GM04503 (cell line): ENCODE results near the gene TOX2.

ENCODE experiments used
- DNase-seq: peaks from one replicate; pipeline ENCODE4 v3.0.0-alpha.2; 2012; ENCODE audit warnings: low read depth

TOX2 gene

DNA sequence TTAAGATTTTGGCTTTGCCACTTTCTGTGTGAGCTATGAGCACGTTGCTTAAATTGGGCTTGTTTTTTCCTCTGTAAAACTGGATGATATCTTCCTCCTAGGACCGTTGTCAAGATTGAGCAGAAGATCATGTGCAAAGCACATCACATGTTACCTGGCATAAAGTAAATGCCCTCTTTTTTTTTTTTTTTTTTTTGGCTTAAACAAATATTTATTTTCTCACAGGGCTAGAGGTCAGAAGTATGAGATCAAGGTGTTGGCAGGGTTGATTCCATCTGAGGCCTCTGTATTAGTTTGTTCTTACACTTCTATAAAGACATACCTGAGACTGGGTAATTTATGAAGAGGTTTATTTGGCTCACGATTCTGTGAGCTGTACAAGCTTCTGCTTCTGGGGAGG lies 42.7 kb downstream of the TOX2 start:
- no peak for DNase-seq

DNA sequence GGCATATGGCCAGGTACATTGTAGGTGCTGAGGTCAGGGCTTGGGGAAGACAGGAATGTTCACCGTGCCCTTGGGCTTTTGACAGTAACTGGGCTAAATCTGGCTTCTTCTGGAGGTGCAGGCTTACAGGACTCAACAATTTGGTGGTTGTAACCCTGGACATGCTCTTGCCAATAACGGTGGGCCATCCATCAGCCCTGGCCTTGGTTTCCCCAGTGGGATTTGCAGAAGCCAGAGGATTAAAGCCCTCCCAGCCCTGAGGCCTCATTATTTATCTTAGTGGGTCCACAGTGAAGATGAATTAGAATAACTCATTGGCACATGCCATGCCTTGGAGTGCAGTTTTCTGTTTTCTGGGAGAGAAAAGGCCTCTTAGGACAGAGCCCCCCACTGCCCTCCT lies 44.0 kb downstream of the TOX2 start:
- DNase-seq, result no peak

DNA sequence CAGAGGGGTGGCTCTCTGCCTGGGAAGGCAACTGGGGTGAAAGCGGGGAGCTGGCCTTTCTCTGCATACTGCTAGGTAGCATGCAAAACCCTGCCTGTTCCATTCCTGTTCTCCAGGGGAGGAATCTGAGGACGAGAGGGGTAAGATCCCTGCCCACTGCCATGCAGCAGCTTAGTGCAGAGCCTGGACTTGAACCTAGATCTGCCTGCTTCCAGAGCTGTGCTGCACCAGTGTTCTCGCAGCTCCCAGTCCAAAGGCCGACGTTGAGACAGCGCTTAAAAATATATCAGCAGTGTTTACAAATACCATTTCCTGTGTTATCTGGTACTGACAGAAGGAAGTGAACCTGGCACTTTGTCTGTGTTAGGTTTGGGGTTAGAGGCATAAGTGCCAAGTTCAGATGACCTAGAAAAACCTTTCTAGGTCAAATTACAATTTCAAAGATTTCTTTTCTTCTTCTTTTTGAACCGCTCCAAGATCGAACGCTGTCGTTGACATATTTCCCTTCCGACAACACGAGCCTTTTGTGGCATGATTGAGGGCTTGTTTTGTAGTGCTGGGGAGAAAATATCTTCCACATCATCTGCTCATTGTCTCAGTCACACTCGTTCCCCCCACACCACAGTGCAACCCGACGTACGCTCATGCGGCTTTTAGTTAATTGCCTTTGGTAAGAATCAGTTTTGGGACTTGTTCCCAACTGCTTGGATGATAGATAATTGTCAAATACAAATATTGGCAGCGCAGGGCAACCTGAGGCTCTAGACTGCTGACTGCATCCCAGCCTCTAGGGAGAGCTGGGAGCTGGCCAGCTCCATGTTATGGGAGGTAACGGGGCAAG lies 44.6 kb downstream of the TOX2 start:
- no peak for DNase-seq

DNA sequence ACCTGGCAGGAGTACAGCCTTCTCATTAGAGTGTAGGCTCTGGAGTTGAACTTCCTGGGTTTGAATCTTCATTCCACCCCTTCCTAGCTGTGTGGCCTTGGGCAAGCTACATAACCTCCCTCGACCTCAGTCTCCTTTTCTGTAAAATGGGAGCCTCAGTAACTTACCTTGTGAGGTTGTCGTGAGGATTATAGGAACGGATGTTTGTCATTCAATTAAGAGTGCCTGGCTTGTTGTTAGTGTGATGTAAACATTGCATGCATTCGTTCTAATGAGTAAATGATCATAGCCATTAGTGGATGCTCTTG lies 45.2 kb downstream of the TOX2 start:
- DNase-seq, result no peak

DNA sequence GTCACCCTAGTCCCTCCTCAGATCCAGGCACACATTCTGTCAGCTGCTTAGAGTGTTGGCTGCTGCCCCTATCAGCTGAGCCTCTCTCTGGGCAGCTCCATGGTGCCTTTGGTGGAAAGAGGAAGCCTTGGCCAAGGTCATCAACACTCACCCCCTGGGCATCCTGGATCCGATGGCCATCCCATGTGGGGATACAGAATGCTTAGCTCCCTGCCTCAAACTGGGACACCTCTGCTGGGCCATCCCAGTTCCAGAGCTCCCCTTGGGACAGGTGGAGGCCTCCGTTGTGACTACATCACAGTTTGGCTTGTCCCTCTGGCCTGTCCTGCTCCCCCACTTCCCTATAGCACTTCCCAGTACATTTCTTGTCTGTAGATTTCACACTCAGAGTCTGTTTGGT lies 45.6 kb downstream of the TOX2 start:
- no peak for DNase-seq

- no peak for DNase-seq
Observed at GRCh38 chr20:43961116-43961515, 46.5 kb downstream of the TOX2 start.

- DNase-seq, result no peak
Observed at GRCh38 chr20:43961541-43962471, 47.2 kb downstream of the TOX2 start.

DNA sequence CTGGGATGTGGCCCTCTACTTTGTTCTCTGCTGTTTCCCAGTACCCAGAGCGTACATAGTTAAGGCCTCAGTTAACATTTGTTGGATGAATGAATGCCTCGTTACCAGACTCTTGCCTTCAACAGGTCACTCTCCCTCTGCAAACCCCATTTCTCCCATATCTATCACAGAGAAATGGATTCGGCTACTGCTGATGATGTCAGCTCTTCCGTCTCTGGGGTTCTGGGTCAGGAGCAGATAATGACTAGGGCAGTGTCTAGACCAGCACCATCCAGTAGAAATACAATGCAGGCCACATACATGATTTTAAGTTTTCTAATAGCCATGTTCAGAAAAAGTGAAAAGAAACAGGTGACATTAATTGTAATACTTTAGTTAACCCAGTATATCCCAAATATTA lies 47.9 kb downstream of the TOX2 start:
- no peak for DNase-seq

- DNase-seq, result no peak
Observed at GRCh38 chr20:43963233-43963632, 48.6 kb downstream of the TOX2 start.

- DNase-seq, result no peak
Observed at GRCh38 chr20:43963872-43964791, 49.5 kb downstream of the TOX2 start.

DNA sequence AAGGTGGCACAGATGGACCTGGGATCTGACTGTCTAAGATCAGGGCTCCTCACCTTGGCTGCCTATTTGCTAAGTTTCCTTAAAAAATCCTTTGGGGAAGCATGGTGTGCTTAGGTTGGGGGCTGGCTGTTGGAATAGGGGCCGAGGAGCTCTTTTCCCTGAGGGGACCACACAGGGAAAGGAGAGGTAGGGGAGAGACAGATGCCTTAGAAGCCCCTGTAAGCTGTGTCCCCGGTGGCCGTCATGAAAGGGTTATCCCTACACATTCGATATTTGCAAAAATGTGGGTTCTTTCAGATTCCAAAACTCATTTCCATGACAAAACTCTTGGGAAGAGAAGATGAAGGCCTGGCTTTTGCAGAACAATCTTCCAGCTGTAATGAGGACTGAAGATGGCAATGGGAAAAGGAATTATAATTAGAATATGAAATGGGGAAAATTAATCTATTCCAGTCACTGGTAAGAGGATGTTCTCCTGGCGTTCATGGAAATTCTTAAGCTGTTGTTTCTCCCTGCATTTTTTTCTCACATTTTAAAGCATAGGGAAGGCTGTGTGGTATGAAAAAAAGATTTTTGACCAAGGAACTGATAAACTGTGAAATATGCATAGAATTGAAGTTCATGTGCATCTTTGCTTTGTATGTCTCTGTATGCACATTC lies 53.8 kb downstream of the TOX2 start:
- no peak for DNase-seq

DNA sequence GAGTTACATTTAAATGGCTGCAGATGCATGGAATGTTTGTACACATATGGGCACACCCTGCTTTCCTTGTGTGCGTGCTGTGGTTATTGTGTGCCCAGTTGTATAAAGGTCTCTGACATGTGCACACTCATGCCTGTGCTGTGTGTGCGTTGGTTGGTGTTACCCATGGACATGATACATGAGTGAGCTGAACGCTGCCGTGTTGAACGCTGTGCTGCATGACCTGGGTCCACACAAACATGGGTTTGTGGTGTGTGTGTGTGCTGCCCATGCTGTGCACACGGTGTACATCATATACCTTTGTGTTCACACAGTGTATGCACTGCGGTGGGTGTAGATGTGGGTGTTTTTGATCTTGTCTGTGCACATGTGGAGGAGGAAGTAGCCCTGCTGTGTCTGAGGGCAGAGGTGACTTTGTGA lies 54.4 kb downstream of the TOX2 start:
- no peak for DNase-seq

GRCh38 chr20:43969501-43970182 lies 55.0 kb downstream of the TOX2 start:
- no peak for DNase-seq

DNA sequence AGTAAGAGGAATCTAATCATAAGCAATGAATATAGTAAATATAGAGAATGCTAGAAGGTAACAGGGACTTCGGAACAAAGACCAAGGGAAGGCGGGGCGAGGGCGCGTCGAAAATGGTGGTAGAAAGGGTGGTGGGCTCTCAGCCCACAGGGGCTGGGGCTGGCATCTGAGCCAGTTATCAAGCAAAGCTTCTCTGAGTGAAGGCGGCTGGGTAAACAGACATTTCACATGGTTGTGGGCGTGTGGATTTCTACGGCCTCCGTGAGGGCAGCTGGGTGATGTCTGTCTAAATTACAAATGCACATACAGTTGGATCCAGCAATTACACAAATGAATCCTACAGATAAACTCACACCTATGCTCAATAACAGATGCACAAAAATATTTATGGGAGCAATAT lies 56.6 kb downstream of the TOX2 start:
- no peak for DNase-seq

DNA sequence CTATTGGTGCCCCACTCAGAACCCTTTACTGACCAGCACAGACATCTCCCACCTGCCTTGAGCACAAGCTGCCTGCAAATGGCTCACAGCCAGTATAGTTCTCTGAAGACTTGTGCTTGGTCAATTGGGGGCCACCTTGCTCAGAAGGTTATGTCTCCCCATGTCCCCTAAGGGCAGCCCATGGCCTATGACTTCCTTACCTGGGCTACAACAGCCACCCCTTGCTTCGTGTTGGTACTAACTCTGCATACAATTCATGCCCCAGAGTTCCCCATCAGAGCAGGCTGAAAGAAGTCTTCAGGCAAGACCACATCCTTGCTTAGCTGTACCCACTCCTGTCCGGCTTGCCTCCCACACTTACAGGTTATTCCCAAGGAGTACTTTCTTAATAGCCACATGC lies 57.4 kb downstream of the TOX2 start:
- DNase-seq, result no peak

DNA sequence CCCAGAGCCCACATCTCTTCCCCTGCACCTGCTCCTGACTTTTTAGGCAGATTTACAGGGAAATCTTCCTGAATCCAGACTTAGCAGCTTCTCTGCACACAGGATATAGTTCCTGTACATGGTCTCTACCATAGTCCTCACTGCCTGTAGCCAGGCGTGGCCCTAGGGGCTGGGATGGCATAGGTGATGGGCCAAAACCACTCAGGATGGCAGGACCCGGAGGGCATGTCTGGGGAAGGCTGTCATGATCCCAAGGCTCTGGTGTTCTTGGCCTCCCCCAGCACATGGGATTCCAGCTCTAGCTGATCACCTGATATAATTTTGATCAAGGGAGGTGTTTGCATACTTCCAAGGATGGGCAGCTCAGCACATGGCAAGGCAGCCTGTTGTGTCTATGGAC lies 58.0 kb downstream of the TOX2 start:
- DNase-seq, result no peak

- no peak for DNase-seq
Observed at GRCh38 chr20:43973231-43973630, 58.6 kb downstream of the TOX2 start.

- no peak for DNase-seq
Observed at GRCh38 chr20:43973671-43974450, 59.2 kb downstream of the TOX2 start.

DNA sequence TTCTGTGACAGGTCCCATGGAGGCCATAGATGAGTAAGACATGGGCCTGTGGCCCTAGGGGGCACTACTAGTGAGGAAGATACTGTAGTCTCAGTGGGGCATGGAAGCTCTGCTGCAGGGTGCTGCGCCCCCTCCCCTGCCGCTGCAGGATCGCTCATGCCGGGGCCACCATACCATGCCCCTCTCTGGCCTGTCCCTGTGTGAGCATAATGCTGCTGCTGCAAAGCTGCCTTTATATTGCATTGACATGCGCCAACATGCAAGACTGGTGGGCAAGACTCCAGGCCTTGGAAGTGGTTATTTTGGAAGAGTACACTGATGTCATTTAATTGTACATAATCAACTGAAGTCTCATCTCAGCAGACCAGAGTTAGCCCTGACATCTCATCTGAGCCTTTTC lies 60.0 kb downstream of the TOX2 start:
- DNase-seq, result no peak

GRCh38 chr20:43975096-43975768 lies 60.6 kb downstream of the TOX2 start:
- DNase-seq, result peak; percentile 57
